DMS153 treated with DMSO at 0.1 percent for 48 hours (cell line): Measurements from ENCODE around the gene MS4A18.
A peak's percentile ranks its signal among the peaks of the same experiment; 100 is the strongest.

Experiments used
- DNase-seq: peaks from one replicate; lab custom pipeline; 2025; ENCODE audit not compliant: unreplicated experiment; lab: John Stamatoyannopoulos, UW

MS4A18 gene

GRCh38 chr11:60765355-60765754, 40.8 kb downstream of the MS4A18 start:
- no peak for DNase-seq

- DNase-seq: no peak
Measured at GRCh38 chr11:60766547-60766946, 42.0 kb downstream of the MS4A18 start.

- no peak for DNase-seq
Measured at GRCh38 chr11:60767388-60767811, 42.9 kb downstream of the MS4A18 start.

- DNase-seq: no peak
Measured at GRCh38 chr11:60768202-60768601, 43.7 kb downstream of the MS4A18 start.

GRCh38 chr11:60769273-60769672, 44.8 kb downstream of the MS4A18 start:
- no peak for DNase-seq

- DNase-seq: no peak
Measured at GRCh38 chr11:60769811-60770210, 45.3 kb downstream of the MS4A18 start.

GRCh38 chr11:60771146-60771545, 46.6 kb downstream of the MS4A18 start:
- DNase-seq: no peak

- no peak for DNase-seq
Measured at GRCh38 chr11:60771879-60772525, 47.5 kb downstream of the MS4A18 start.

- no peak for DNase-seq
Measured at GRCh38 chr11:60772666-60773065, 48.1 kb downstream of the MS4A18 start.

GRCh38 chr11:60774726-60775125, 50.2 kb downstream of the MS4A18 start:
- DNase-seq: no peak

- peak; percentile 89 for DNase-seq
Measured at GRCh38 chr11:60775420-60775961, 51.0 kb downstream of the MS4A18 start.

- no peak for DNase-seq
Measured at GRCh38 chr11:60776167-60776566, 51.6 kb downstream of the MS4A18 start.

- DNase-seq: no peak
Measured at GRCh38 chr11:60777106-60777505, 52.6 kb downstream of the MS4A18 start.

GRCh38 chr11:60777572-60777971, 53.1 kb downstream of the MS4A18 start:
- no peak for DNase-seq

GRCh38 chr11:60780065-60780464, 55.5 kb downstream of the MS4A18 start:
- DNase-seq: no peak

GRCh38 chr11:60780774-60781173, 56.3 kb downstream of the MS4A18 start:
- no peak for DNase-seq

- DNase-seq: no peak
Measured at GRCh38 chr11:60781286-60781980, 56.9 kb downstream of the MS4A18 start.

GRCh38 chr11:60781981-60782316, 57.4 kb downstream of the MS4A18 start:
- no peak for DNase-seq

GRCh38 chr11:60782393-60783140, 58.0 kb downstream of the MS4A18 start:
- no peak for DNase-seq

GRCh38 chr11:60783141-60783484, 58.6 kb downstream of the MS4A18 start:
- no peak for DNase-seq

- no peak for DNase-seq
Measured at GRCh38 chr11:60783911-60784310, 59.4 kb downstream of the MS4A18 start.

- DNase-seq: no peak
Measured at GRCh38 chr11:60785136-60785535, 60.6 kb downstream of the MS4A18 start, which contains the start of gene MS4A10. TSS of gene MS4A10 (plus strand) at chr11:60785333. CDS start at chr11:60790336, 5,003 bp downstream.
